KOPT-K1 (cell line): Measurements from ENCODE around the gene STRC.
"Not testable (repeated sequence)": the region's sequence is repeated elsewhere in the genome, so short reads cannot be mapped to it uniquely, and the experiment has no call there.

Source experiments
- H3K27ac ChIP-seq: fragments of 200-600 bp; sonication (generic); 2 replicates; pipeline ENCODE4 v1.5.1; 2016; ENCODE audit warnings: antibody characterized with exemption, mild to moderate bottlenecking, low read depth, low read length; ENCODE audit not compliant: poor library complexity, severe bottlenecking
- H3K36me3 ChIP-seq: fragments of 200-600 bp; sonication (generic); 2 replicates; pipeline ENCODE4 v1.5.1; 2017; ENCODE audit warnings: antibody characterized with exemption, mild to moderate bottlenecking, low read length, moderate library complexity; ENCODE audit not compliant: insufficient read depth
- H3K9me3 ChIP-seq: fragments of 200-600 bp; sonication (generic); 2 replicates; pipeline ENCODE4 v1.5.1; 2017; ENCODE audit warnings: antibody characterized with exemption, low read length, mild to moderate bottlenecking; ENCODE audit not compliant: insufficient read depth, poor library complexity, severe bottlenecking

The STRC gene

GRCh38 chr15:43618700-43619099, at the start of gene STRC:
Gene STRC (minus strand): TSS chr15:43618800. CDS start chr15:43618722, 78 bp downstream.
- not testable (repeated sequence) for H3K9me3 ChIP-seq, H3K36me3 ChIP-seq, H3K27ac ChIP-seq

DNA sequence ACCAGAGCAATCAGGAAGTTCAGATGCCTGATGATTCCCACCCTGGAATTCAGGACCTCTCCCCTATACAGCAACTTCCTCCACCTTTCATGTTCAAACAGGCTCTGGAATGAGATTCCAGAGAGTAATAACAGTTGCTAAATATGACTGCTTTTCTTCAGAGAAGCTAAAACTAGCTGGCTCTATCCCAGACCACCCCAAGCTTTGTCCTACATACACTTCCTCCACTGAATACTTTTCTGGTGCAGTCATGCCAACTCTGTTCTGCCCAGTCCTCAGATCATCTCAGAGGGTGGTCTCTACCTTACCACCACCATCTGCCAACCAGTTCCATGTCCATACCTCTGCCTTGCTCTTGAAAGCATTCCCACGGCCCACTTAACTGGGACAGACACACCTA, 47.6 kb upstream of the STRC start:
- H3K36me3 ChIP-seq, H3K27ac ChIP-seq, H3K9me3 ChIP-seq: not testable (repeated sequence)

GRCh38 chr15:43663333-43663732, 44.7 kb upstream of the STRC start:
- not testable (repeated sequence) for H3K9me3 ChIP-seq, H3K36me3 ChIP-seq, H3K27ac ChIP-seq

DNA sequence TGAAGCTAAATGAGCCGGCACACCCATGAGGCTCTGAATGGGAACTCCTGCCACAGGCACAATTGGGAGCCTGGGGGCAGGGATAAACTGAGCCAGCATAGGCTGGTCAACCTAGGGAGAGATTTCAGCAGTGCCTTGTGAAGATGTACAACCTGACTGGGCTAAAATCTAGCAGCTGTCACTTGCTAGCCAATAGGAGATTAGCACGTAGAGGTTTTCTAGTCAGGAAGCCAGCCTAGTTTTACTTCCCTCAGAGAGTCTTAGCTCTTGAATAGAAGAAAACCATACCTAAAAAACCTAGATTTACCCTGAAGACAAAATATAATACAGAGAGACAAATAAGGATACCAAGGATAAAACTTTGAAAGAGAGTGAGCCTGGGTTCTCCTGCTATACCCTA, 43.7 kb upstream of the STRC start:
- not testable (repeated sequence) for H3K27ac ChIP-seq, H3K9me3 ChIP-seq, H3K36me3 ChIP-seq

DNA sequence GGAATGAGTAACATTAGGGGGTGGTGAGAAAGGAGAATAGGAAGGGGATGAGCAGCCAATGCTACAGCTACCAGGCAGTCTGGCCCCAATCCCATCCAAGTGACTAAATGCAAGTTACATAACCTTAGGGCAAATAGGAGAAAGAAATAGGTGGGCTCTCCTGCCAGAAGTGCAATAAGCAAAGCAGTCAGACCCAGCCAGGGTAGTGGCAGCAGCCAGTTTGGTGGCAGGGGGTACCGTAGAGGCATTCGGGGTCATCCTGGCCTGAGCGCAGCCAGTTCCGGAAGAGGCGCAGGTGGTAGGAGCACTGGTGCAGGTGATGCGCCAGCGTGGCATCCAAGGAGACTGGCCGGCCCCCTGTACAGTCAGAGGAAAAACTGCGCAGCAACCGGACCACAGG, 41.1 kb upstream of the STRC start:
- H3K9me3 ChIP-seq, H3K27ac ChIP-seq: not testable (repeated sequence)

DNA sequence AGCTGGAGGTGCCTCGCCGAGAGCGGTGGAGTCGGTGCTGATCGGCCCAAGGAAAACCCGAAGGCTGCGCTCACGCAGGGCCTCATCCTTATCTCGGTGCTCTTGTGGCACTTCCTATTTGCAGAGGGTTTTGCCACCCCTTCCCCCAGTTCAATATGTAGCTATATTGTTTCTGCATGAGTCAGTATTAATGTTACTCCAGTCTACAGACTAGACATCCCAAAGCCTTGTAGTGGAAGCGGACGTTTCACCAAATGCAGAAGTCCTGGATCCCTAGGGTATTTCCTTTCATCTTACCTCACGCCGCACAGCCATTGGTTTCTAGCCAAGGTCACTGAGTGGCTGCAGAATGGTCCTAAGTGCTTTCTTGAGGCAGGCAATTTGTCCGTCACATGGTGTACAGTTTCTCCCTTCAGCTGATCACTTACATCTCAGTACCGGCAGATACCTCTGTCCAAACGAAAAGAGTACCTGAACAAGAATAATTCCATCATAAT, 30.9 kb upstream of the STRC start:
- H3K36me3 ChIP-seq, H3K27ac ChIP-seq, H3K9me3 ChIP-seq: not testable (repeated sequence)

More for the DNA sequence above, 41.1 kb upstream of the STRC start:
- not testable (repeated sequence) for H3K36me3 ChIP-seq

DNA sequence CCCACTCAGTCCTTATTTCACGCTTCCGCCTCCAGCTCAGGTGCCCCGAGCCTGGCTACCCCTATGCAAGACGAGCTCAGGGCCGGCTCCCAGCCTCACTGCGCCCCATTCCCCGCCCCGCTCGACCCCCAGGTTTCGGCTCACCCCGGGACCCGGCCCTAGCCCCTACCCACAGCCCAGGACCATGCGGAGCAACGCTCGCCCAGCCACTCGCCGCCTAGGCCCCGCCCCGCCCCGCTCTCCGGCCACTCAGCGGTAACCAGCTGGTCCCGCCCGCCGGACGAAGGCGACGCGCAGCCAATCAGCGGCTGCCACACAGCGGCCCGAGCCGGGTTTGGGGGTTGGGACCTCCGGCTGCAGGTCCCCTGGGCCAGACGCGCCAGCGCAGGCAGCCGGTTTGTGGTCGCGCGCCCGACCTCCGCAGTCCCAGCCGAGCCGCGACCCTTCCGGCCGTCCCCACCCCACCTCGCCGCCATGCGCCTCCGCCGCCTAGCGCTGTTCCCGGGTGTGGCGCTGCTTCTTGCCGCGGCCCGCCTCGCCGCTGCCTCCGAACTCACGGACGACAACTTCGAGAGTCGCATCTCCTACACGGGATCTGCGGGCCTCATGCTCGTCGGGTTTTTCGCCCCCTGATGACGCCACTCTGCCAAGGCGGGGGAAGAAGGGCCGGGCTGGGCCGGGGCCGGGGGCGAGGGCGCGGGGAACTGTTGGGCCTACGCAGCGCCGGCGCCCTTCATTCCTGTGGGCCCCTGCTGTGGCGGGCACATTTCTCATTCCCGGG, 30.2 kb upstream of the STRC start, which contains the start of gene CATSPER2:
Gene CATSPER2 (minus strand): TSS at position 196 of the 781 bp plus-strand sequence. CDS start 783 bp downstream, outside the sequence.
- H3K36me3 ChIP-seq, result no peaks in the 10 kb centered on the region
- H3K27ac ChIP-seq, result no peak within 1 kb of the TSS
- no peaks in the 10 kb centered on the region for H3K9me3 ChIP-seq

DNA sequence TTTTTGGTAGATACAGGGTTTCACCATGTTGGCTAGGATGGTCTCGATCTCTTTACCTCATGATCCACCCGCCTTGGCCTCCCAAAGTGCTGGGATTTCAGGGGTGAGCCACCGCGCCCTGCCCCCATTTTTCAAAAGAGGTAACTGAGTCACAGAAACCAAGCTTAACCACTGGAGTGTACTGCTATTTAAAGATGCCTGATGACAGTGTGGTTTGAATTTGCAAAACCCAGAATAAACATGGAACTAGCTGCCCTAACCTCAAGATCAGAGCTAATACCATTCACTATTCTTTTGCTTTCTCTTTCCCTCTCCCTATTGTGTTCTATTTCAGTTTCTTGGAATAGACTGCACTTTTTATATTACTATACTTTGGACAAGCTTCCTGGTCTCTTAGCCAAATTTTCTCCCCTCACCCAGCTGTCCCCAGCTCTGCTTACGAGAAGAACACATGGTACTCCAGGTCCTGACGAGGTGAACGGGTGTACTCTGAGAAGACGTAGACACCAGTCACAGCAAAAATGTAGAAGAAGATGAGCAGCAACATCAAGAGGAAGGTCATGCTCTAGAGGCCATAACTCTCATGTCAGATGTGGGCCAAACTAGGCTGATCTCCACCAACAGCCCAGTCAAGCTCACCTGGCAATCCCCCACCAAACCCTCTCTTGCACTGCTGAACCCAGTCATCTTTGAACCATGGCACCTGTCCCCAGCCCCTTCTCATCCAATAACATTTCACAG, 20.0 kb upstream of the STRC start:
- not testable (repeated sequence) for H3K9me3 ChIP-seq, H3K27ac ChIP-seq, H3K36me3 ChIP-seq

GRCh38 chr15:43626937-43627336, 8.3 kb upstream of the STRC start:
- H3K36me3 ChIP-seq, H3K9me3 ChIP-seq, H3K27ac ChIP-seq: not testable (repeated sequence)

- H3K36me3 ChIP-seq, result no peaks in the 10 kb centered on the region
- no peaks in the 10 kb centered on the region for H3K9me3 ChIP-seq
- no peak overlapping the region for H3K27ac ChIP-seq
These were observed 6.5 kb upstream of the STRC start for GRCh38 chr15:43625106-43625505.

DNA sequence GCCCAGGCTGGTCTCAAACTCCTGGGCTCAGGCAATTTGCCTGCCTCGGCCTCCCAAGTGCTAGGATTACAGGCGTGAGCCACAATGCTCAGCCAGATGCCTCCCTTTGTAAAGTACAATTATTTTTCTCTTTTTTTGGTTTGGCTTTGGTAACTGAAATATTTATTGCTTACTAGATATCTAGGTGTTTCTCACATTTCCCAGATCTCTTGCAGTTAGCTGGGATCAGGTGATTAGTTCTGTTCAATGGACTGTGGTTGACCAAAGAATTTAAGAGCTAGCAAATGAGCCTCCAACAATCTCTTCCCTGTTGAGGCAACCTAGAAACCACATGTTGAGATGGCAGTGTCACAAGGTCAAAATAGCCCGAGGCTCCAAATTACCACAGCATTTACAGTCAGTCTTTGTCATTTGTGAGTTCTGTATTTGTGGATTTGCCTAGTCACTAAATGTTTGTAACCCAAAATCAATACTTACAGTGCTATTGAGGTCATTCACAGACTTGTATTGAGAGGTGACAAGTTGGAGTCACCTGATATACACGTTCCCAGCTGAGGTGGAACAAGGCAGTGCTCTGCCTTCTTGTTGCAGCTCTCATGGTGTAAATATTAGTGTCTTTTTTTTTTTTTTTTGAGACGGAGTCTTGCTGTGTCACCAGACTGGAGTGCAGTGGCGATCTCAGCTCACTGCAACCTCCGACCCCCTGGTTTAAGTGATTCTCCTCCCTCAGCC, 3.6 kb upstream of the STRC start:
- H3K36me3 ChIP-seq, H3K9me3 ChIP-seq, H3K27ac ChIP-seq: not testable (repeated sequence)

DNA sequence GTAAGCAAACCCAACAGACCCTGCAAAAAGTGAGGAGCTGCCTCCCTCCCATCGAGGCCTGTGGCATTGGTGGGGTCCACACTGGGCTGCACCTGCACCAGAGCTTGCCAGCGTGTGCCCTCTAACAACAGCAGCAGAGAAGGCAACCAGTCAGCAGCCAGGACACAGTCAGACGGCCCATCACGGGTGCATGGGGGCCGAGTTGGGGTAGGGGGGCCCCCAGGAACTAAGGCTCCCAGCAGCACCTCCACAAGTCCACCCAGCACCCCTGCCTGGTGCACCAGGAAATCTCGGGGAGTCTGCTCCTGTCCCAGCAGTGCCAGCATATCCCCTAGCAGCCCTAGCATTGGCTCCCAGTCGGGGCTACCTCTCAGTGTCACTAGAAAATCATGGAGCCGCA, 850 bp downstream of the STRC start:
- H3K36me3 ChIP-seq, H3K9me3 ChIP-seq, H3K27ac ChIP-seq: not testable (repeated sequence)

DNA sequence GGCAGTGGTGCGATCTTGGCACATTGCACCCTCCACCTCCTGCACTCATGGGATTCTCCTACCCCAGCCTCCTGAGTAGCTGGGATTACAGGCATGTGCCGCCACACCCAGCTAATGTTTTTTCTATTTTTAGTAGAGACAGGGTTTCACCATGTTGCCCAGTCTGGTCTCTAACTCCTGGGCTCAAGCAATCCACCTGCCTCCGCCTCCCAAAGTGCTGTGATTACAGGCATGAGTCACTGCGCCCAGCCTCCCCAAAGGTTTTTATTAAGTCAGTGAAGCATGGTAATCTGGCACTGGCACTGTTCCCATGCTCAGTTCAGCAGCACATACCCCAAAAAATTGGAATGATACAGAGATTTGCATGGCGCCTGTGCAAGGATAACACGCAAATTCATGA, 16.4 kb downstream of the STRC start:
- not testable (repeated sequence) for H3K36me3 ChIP-seq, H3K27ac ChIP-seq, H3K9me3 ChIP-seq

GRCh38 chr15:43600200-43600599, 18.4 kb downstream of the STRC start:
- not testable (repeated sequence) for H3K9me3 ChIP-seq, H3K27ac ChIP-seq, H3K36me3 ChIP-seq

- not testable (repeated sequence) for H3K36me3 ChIP-seq, H3K27ac ChIP-seq, H3K9me3 ChIP-seq
These were observed 19.5 kb downstream of the STRC start for GRCh38 chr15:43599131-43599530.
